ENCODE data around the gene SLC6A1. TPM values are rescaled to one million over a fixed set of nuclear protein-coding genes. Genes with fewer than 3 reads are reported as not detected.
A peak's percentile ranks its signal among the peaks of the same experiment; 100 is the strongest.
"Not testable (repeated sequence)": the region's sequence is repeated elsewhere in the genome, so short reads cannot be mapped to it uniquely, and the experiment has no call there.

SLC6A1 gene
- total RNA-seq, 2 donors from 2014 or later: 0.21 to 0.36 TPM

- intact Hi-C loops (cut with DNase I, micrococcal nuclease): no loop called here
- no peak for DNase-seq
- no peak for ATAC-seq
These were observed 53.0 kb downstream of the SLC6A1 start for GRCh38 chr3:11045536-11045935.

- ATAC-seq (no peak), DNase-seq (no peak)
- intact Hi-C loops (cut with DNase I, micrococcal nuclease): no loop called here
These were observed 55.0 kb downstream of the SLC6A1 start for GRCh38 chr3:11047500-11047899.

- DNase-seq (no peak), ATAC-seq (no peak)
- intact Hi-C loops (cut with DNase I, micrococcal nuclease): loop anchor here (10.0 kb wide), 3 partner anchors 106 to 286 kb away; no protein-coding TSS in a partner anchor
These were observed 58.2 kb downstream of the SLC6A1 start for GRCh38 chr3:11050666-11051323.

GRCh38 chr3:11053926-11054503 is 61.5 kb downstream of the SLC6A1 start:
- intact Hi-C loops (cut with DNase I, micrococcal nuclease): loop anchor here (10.0 kb wide), 3 partner anchors 109 to 289 kb away; no protein-coding TSS in a partner anchor
- ATAC-seq (no peak), DNase-seq (no peak)

- DNase-seq: no peak
These were observed 62.3 kb downstream of the SLC6A1 start for GRCh38 chr3:11054739-11055438.

GRCh38 chr3:11055496-11055895 is 62.9 kb downstream of the SLC6A1 start:
- DNase-seq: no peak
- intact Hi-C loops (cut with DNase I, micrococcal nuclease): loop anchor here (10.0 kb wide), 3 partner anchors 111 to 291 kb away; no protein-coding TSS in a partner anchor
- ATAC-seq: no peak

More at GRCh38 chr3:11054739-11055438, 62.3 kb downstream of the SLC6A1 start:
- ATAC-seq: no peak
- intact Hi-C loops (cut with DNase I, micrococcal nuclease): loop anchor here (10.0 kb wide), 3 partner anchors 110 to 290 kb away; no protein-coding TSS in a partner anchor

- intact Hi-C loops (cut with DNase I, micrococcal nuclease): loop anchor here (10.0 kb wide), 3 partner anchors 112 to 292 kb away; no protein-coding TSS in a partner anchor
- DNase-seq (no peak), ATAC-seq (no peak)
These were observed 64.0 kb downstream of the SLC6A1 start for GRCh38 chr3:11056531-11057050.

DNA sequence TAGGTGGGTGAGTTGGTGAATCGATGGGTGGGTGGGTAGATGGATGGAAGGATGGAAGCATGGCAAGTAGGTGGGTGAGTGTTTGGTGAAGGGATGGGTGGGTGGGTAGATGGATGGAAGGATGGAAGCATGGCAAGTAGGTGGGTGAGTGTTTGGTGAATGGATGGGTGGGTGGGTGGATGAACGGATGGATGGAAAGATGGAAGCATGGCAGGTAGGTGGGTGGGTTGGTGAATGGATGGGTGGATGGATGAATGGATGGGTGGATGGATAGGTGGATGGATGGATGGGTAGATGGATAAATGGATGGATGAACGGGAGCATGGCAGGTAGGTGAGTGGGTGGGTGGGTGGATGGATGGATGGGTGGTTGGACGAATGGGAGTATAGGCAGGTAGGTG is 65.1 kb downstream of the SLC6A1 start:
- DNase-seq: no peak
- no peak for ATAC-seq
- intact Hi-C loops (cut with DNase I, micrococcal nuclease): loop anchor here (2.0 to 10.0 kb wide), 4 partner anchors 113 to 293 kb away; no protein-coding TSS in a partner anchor

DNA sequence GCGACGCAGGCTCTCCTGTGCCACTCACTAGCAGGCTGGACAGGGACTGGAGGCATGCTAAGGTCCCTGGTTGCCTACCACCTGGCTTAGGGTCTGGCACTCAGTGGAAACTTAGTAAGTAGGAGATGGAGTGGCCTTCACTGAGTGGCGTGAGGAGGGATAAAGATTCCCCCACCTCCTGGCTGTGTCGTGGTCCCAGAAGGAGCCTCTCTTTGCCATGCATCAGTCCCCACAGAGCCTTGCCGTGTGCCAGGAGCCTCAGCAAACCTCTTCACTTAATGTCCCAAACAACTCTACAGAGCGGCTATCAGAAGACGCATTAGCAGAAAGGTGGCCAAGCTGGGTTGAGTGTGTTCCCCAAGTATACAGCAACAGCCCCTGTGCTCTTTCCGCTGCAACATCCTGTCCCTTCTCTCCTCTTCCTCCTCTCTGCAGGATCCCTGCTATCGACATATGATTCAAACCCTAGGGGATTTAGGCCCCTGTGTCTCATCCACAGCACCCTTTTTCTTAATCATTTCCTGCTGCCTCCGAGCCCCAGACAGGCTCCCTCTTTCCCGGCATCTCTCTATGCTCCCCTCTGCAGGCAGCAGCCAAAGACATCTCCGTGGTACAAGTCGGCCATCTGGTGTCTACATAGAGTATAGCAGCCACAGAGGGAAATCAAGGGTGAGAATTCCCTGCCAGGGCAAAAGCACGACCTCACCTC is 66.7 kb downstream of the SLC6A1 start:
- peak in 1 of 2 donors; percentile 41 for DNase-seq
- intact Hi-C loops (cut with DNase I, micrococcal nuclease): loop anchor here (2.0 to 10.0 kb wide), 4 partner anchors 114 to 294 kb away; no protein-coding TSS in a partner anchor
- peak; percentile 87 for ATAC-seq

DNA sequence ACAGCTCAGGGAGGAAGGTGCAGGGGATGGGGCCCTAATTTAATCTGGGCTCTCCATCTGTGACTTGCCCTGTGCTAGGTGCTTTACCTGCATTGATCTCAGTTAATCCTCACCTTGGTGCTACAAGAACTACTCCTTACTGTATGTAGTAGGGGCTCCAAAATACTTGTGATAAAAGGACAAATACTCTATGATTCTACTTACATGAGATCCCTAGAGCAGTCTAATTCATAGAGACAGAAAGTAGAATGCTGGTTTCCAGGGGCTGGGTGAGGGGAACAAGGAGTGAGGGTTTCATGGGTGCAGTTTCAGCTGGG is 67.2 kb downstream of the SLC6A1 start:
- no peak for DNase-seq
- intact Hi-C loops (cut with DNase I, micrococcal nuclease): loop anchor here (2.0 to 10.0 kb wide), 4 partner anchors 115 to 295 kb away; no protein-coding TSS in a partner anchor
- no peak for ATAC-seq

GRCh38 chr3:11060500-11061251 is 68.1 kb downstream of the SLC6A1 start:
- DNase-seq: peak; percentile 31 to 63
- intact Hi-C loops (cut with DNase I, micrococcal nuclease): no loop called here
- peak; percentile 90 for ATAC-seq

- ATAC-seq; intact Hi-C loops (cut with DNase I, micrococcal nuclease); DNase-seq: not testable (repeated sequence)
These were observed 68.8 kb downstream of the SLC6A1 start for GRCh38 chr3:11061268-11061871.

GRCh38 chr3:11062704-11063103 is 70.2 kb downstream of the SLC6A1 start:
- no peak for DNase-seq
- intact Hi-C loops (cut with DNase I, micrococcal nuclease): no loop called here
- ATAC-seq: no peak

- ATAC-seq: no peak
- intact Hi-C loops (cut with DNase I, micrococcal nuclease): no loop called here
- no peak for DNase-seq
These were observed 78.7 kb downstream of the SLC6A1 start for GRCh38 chr3:11071096-11071755.

GRCh38 chr3:11072631-11073030 is 80.1 kb downstream of the SLC6A1 start:
- no peak for ATAC-seq
- intact Hi-C loops (cut with DNase I, micrococcal nuclease): no loop called here
- no peak for DNase-seq

GRCh38 chr3:11074011-11074410 is 81.5 kb downstream of the SLC6A1 start:
- intact Hi-C loops (cut with DNase I, micrococcal nuclease): no loop called here
- DNase-seq (no peak), ATAC-seq (no peak)

GRCh38 chr3:11074451-11074850 is 81.9 kb downstream of the SLC6A1 start:
- no peak for ATAC-seq
- DNase-seq: no peak
- intact Hi-C loops (cut with DNase I, micrococcal nuclease): no loop called here

Data from left colon (tissue), 2 donors.